ENCODE data around the gene CDKN2D. TPM values are rescaled to one million over a fixed set of nuclear protein-coding genes. Genes with fewer than 3 reads are reported as not detected.

The CDKN2D gene
- total RNA-seq, 2 experiments from 2014 or later = 83.3 to 84.0 TPM

DNA sequence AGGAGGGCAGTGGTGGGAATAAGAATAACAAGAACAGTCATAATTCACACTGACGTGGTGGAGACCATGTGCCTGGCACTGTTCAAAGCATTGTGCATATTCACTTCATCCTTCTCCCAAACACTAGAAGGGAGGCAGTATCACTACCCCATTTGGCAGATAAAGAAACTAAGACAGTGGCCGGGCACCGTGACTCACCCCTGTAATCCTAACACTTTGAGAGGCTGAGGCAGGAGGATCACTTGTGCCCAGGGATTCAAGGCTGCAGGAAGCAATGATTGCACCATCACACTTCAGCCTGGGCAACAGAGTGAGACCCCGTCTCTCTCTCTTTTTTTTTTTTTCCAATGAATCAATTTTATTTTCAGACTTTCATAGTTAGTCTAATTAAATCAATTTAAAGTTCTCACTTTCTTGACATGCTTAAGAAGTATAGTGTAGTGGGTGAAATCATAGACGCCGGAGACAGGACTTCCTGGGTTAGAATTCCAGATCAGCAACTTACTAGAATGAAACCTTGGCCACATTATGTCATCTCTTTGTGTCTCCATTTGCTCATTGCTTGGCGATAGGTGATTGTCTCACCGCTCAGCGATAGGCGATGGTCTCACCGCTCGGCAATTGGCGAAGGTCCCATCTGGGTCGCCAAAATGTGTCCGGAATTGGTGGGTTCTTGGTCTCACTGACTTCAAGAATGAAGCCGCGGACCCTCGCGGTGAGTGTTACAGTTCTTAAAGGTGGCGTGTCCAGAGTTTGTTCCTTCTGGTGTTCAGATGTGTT lies 30.4 kb downstream of the CDKN2D start:
- Mint-ChIP-seq H3K27ac (no peak overlapping the region), H3K9me3 (no peaks in the 10 kb centered on the region), H3K4me1 (ENCODE audit: low read depth) (peaks cover 6% of the 10 kb centered on the region), H3K27me3 (peaks cover 14% of the 10 kb centered on the region), H3K4me3 (no peak overlapping the region), H3K36me3 (ENCODE audit: low read depth) (no peaks in the 10 kb centered on the region)
- ATAC-seq (ENCODE audit: poor library complexity) = no peak
- Histone ChIP-seq H3K27me3 (ENCODE audit: control insufficient read depth in 1 of 2, insufficient read depth in 2 of 2, low read length in 2 of 2) (peaks cover 7 to 9% of the 10 kb centered on the region in 2 experiments), H3K36me3 (ENCODE audit: insufficient read depth, low read length) (no peaks in the 10 kb centered on the region), H3K4me3 (ENCODE audit: low read length) (no peak overlapping the region), H3K27ac (ENCODE audit: low read depth in 1 of 2, low read length in 2 of 2) (no peak overlapping the region), H3K4me1 (ENCODE audit: insufficient read depth, low read length) (peaks cover 5% of the 10 kb centered on the region), H3K9me3 (ENCODE audit: control insufficient read depth in 1 of 2, insufficient read depth in 1 of 2, low read length in 2 of 2) (no peaks in the 10 kb centered on the region)
- intact Hi-C loops (cut with DNase I, micrococcal nuclease) = no loop called here
- TF ChIP-seq, protein P1, sequence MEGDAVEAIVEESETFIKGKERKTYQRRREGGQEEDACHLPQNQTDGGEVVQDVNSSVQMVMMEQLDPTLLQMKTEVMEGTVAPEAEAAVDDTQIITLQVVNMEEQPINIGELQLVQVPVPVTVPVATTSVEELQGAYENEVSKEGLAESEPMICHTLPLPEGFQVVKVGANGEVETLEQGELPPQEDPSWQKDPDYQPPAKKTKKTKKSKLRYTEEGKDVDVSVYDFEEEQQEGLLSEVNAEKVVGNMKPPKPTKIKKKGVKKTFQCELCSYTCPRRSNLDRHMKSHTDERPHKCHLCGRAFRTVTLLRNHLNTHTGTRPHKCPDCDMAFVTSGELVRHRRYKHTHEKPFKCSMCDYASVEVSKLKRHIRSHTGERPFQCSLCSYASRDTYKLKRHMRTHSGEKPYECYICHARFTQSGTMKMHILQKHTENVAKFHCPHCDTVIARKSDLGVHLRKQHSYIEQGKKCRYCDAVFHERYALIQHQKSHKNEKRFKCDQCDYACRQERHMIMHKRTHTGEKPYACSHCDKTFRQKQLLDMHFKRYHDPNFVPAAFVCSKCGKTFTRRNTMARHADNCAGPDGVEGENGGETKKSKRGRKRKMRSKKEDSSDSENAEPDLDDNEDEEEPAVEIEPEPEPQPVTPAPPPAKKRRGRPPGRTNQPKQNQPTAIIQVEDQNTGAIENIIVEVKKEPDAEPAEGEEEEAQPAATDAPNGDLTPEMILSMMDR (IDR thresholded peaks at IDR 0.05) = no peak
- DNase-seq = no peak
- ChIA-PET POLR2A (no interaction called here), CTCF (interaction anchor here (0.7 kb wide), 1 partner anchor 43 kb away, joined by 3 read pairs; no protein-coding TSS in a partner anchor)

DNA sequence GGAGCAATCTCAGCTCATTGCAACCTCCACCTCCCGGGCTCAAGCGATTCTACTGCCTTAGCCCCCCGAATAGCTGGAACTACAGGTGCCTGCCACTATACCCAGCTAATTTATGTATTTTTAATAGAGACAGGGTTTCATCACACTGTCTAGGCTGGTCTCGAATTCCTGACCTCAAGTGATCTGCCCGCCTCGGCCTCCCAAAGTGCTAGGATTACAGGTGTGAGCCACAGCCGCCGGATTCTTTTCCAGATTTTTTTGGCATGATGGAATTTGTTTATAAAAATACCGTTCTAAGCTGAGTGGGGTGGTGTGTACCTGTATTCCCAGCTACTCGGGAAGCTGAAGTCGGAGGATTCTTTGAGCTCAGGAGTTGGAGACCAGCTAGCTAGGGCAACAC lies 31.1 kb downstream of the CDKN2D start:
- H3K9me3 Mint-ChIP-seq = no peaks in the 10 kb centered on the region
- Histone ChIP-seq H3K4me3 (ENCODE audit: low read length) (no peak overlapping the region), H3K27ac (ENCODE audit: low read depth in 1 of 2, low read length in 2 of 2) (no peak overlapping the region), H3K36me3 (ENCODE audit: insufficient read depth, low read length) (no peaks in the 10 kb centered on the region), H3K9me3 (ENCODE audit: control insufficient read depth in 1 of 2, insufficient read depth in 1 of 2, low read length in 2 of 2) (no peaks in the 10 kb centered on the region), H3K4me1 (ENCODE audit: insufficient read depth, low read length) (no peaks in the 10 kb centered on the region), H3K27me3 (ENCODE audit: control insufficient read depth in 1 of 2, insufficient read depth in 2 of 2, low read length in 2 of 2) (peaks cover 7 to 9% of the 10 kb centered on the region in 2 experiments)
- H3K4me3 Mint-ChIP-seq = no peak overlapping the region
- intact Hi-C loops (cut with DNase I, micrococcal nuclease) = no loop called here
- no peaks in the 10 kb centered on the region for H3K4me1 Mint-ChIP-seq (ENCODE audit: low read depth)
- TF ChIP-seq, protein P1 (IDR thresholded peaks at IDR 0.05) = no peak
- ChIA-PET POLR2A (no interaction called here), CTCF (interaction anchor here (0.7 kb wide), 1 partner anchor 43 kb away, joined by 3 read pairs; no protein-coding TSS in a partner anchor)
- no peaks in the 10 kb centered on the region for H3K36me3 Mint-ChIP-seq (ENCODE audit: low read depth)
- DNase-seq = no peak
- ATAC-seq (ENCODE audit: poor library complexity) = no peak
- H3K27me3 Mint-ChIP-seq = peaks cover 14% of the 10 kb centered on the region
- no peak overlapping the region for H3K27ac Mint-ChIP-seq

DNA sequence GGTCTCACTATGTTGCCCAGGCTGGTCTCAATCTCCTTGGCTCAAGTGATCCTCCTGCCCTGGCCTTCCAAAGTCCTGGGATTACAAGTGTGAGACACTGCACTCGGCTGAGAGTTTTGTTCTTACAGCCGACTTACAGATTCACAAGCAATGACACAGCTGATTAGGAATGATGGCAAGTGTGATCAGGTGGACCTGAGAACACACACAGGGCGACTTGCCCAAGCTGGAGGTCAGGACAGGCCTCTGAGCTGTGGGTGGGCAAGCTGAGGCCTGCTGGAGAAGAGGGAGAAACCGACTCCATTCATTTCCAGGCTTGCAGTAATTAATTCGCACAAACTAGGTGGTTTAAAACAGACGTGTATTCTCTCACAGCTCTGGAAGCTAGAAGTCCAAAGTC lies 33.2 kb downstream of the CDKN2D start:
- peaks cover 17% of the 10 kb centered on the region for H3K27me3 Mint-ChIP-seq
- Histone ChIP-seq H3K4me1 (ENCODE audit: insufficient read depth, low read length) (no peaks in the 10 kb centered on the region), H3K36me3 (ENCODE audit: insufficient read depth, low read length) (no peaks in the 10 kb centered on the region), H3K9me3 (ENCODE audit: control insufficient read depth in 1 of 2, insufficient read depth in 1 of 2, low read length in 2 of 2) (no peaks in the 10 kb centered on the region), H3K27ac (ENCODE audit: low read depth in 1 of 2, low read length in 2 of 2) (no peak overlapping the region), H3K27me3 (ENCODE audit: control insufficient read depth in 1 of 2, insufficient read depth in 2 of 2, low read length in 2 of 2) (peaks cover 7 to 11% of the 10 kb centered on the region in 2 experiments), H3K4me3 (ENCODE audit: low read length) (no peak overlapping the region)
- ATAC-seq (ENCODE audit: poor library complexity) (no peak), DNase-seq (no peak)
- H3K4me1 Mint-ChIP-seq (ENCODE audit: low read depth) = no peaks in the 10 kb centered on the region
- POLR2A ChIA-PET = no interaction called here
- no peak overlapping the region for H3K4me3 Mint-ChIP-seq
- H3K9me3 Mint-ChIP-seq = no peaks in the 10 kb centered on the region
- no peaks in the 10 kb centered on the region for H3K36me3 Mint-ChIP-seq (ENCODE audit: low read depth)
- H3K27ac Mint-ChIP-seq = no peak overlapping the region
- intact Hi-C loops (cut with DNase I, micrococcal nuclease) = no loop called here
- CTCF ChIA-PET = interaction anchor here (0.7 kb wide), 1 partner anchor 23 kb away, joined by 4 read pairs; no protein-coding TSS in a partner anchor
- TF ChIP-seq, protein P1 (IDR thresholded peaks at IDR 0.05) = no peak
